Panc1 (cell line): ENCODE measurements around the gene INVS.

Experiments used
- CTCF ChIP-seq: fragments of 450-650 bp; IDR thresholded peaks from 2 replicates; pipeline ENCODE4 v1.5.1; 2017; ENCODE audit warnings: mild to moderate bottlenecking
- POLR2AphosphoS5 ChIP-seq: IDR thresholded peaks from 2 replicates; pipeline ENCODE4 v1.6.1; 2012; ENCODE audit warnings: mild to moderate bottlenecking, low read depth, low read length, moderate library complexity
- REST ChIP-seq, 2 experiments: IDR thresholded peaks; 2 replicates each; pipeline ENCODE4 v1.6.1; 2011 to 2012; ENCODE audit warnings: low read depth in 2 of 2, control low read depth in 1 of 2, low read length in 1 of 2, mild to moderate bottlenecking in 1 of 2, moderate library complexity in 1 of 2; ENCODE audit not compliant: insufficient read depth in 1 of 2
- TCF7L2 ChIP-seq: IDR thresholded peaks from 2 replicates; pipeline ENCODE4 v1.6.1; 2011; ENCODE audit warnings: mild to moderate bottlenecking, low read depth, low read length, inconsistent platforms

GRCh38 chr9:100101608-100102007, 2.6 kb downstream of the INVS start:
- TF ChIP-seq CTCF, result no peak
- no peak for TF ChIP-seq POLR2AphosphoS5
- TF ChIP-seq TCF7L2, result no peak
- TF ChIP-seq REST (IDR thresholded peaks at IDR 0.05; ENCODE audit: insufficient read depth in 1 of 2, low read depth in 2 of 2, low read length in 1 of 2), result no peak
